GM18951 (cell line): ENCODE measurements around the gene SLC35D3.
"Not testable (repeated sequence)": the region's sequence is repeated elsewhere in the genome, so short reads cannot be mapped to it uniquely, and the experiment has no call there.

Source experiments
- POLR2A ChIP-seq: IDR thresholded peaks from 4 replicates; pipeline ENCODE4 v1.6.1; 2011; ENCODE audit warnings: mild to moderate bottlenecking; ENCODE audit not compliant: insufficient read length, insufficient read depth; ENCODE audit errors: extremely low read depth
- in situ Hi-C: fragments of 300-500 bp; cut with MboI; formaldehyde crosslinking; loops from one replicate; pipeline ENCODE4 v1.12.0; 2022; ENCODE audit warnings: low sequenced_read_pairs, mixed read lengths, inconsistent platforms; ENCODE audit not compliant: unreplicated experiment

Gene SLC35D3, protein sequence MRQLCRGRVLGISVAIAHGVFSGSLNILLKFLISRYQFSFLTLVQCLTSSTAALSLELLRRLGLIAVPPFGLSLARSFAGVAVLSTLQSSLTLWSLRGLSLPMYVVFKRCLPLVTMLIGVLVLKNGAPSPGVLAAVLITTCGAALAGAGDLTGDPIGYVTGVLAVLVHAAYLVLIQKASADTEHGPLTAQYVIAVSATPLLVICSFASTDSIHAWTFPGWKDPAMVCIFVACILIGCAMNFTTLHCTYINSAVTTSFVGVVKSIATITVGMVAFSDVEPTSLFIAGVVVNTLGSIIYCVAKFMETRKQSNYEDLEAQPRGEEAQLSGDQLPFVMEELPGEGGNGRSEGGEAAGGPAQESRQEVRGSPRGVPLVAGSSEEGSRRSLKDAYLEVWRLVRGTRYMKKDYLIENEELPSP

GRCh38 chr6:136921936-136922684 is at the start of gene SLC35D3:
TSS of gene SLC35D3 (plus strand) at chr6:136922301. CDS start at chr6:136922429, 128 bp downstream.
- no peak for TF ChIP-seq POLR2A
- in situ Hi-C loops: no loop called here

DNA sequence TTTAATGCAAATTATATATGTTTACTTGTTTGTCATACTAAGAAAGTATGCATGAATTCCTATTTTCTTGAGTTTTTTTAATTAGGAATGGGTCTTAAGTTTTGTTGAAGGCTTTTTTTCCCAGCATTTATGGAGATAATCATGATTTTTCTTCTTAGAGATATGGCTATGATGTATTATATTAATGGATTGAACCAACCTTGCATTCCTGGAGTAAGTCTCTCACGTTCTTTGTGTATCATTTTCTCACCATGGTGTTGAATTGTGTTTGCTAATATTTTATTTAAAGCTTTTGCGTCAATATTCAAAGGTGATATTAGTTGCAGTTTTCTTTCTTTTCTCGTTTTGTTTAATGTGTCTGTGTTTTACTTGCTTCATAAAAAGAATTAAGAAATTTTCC is 48.4 kb upstream of the SLC35D3 start:
- in situ Hi-C loops: no loop called here
- no peak for TF ChIP-seq POLR2A

DNA sequence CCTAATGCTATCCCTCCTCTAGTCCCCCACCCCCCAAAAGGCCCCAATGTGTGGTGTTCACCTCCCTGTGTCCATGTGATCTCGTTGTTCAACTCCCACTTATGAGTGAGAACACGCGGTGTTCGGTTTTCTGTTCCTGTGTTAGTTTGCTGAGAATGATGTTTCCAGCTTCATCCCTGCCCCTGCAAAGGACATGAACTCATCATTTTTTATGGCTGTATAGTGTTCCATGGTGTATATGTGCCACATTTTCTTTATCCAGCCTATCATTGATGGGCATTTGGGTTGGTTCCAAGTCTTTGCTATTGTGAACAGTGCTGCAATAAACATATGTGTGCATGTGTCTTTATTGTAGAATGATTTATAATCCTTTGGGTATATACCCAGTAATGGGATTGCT is 45.6 kb upstream of the SLC35D3 start:
- in situ Hi-C loops: not testable (repeated sequence)

DNA sequence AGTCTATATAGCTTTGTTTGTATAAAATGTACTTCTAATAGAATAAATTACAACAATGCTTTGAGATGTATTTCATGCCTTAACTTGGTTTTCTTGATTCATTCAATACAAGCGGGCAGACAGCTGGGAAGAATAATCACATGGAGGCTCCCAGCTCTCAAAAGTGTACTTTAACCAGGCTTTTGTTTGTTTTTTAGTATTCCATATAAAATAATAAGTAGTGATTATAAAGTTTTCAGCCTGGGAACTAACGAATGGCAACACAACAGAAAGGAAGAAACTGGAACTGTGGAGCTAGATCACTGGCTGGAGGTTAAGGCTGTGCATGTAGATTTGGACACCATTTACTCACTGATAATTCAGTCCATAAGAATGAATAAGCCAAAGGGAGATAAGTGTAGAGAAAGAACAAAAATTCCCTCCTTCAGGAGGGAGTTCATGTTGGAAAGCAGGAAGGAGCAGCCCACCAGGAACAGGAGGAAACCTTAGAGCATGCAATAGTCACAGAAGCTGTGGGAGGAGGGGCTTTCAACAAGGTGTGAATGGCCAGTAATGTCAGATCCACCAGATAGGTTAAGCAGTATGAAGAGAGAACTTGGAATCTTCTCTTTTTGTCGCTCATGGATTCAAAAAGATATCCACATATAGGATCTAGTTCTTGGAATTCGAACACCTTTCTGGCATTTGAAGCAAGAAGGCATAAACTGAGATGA is 41.2 kb upstream of the SLC35D3 start:
- in situ Hi-C loops: no loop called here
- TF ChIP-seq POLR2A: no peak

DNA sequence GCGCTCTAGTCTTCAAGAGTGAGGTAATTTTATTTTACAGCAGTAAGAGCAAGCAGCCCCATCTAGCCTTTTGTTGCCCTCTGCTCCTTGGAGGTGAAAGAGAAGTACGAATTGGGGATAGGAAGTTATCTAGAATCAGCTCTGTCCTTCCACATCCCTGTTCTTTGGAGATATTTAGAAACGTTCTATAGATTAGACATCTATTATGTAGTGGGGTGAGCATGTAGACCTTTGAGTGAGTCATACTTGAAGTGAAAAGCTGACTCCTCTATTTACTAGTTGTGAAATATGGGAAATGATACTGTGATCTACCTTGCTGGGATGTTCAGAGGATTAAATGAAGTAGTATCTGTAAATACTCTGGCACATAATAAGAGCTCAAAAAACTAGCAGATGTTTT is 36.0 kb upstream of the SLC35D3 start:
- TF ChIP-seq POLR2A: no peak
- in situ Hi-C loops: no loop called here

DNA sequence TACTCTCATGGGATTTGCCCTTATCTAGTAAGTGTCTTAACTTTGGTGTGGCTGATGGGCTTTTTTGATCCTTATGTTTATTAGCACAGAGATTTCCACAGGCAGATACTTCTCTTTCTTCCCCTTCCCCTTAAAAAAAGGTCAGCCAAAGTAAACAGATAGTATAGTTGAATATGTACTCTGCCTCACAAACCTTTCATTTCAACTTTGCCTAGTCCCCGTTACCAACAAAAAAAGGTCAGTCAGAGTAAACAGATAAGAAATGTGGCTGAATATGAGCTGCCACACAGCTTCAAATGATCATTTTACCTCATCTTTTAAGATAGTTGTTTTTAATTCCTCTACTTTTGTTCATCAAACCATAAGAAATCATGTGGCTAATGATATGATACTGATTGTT is 34.1 kb upstream of the SLC35D3 start:
- in situ Hi-C loops: no loop called here
- TF ChIP-seq POLR2A: no peak

DNA sequence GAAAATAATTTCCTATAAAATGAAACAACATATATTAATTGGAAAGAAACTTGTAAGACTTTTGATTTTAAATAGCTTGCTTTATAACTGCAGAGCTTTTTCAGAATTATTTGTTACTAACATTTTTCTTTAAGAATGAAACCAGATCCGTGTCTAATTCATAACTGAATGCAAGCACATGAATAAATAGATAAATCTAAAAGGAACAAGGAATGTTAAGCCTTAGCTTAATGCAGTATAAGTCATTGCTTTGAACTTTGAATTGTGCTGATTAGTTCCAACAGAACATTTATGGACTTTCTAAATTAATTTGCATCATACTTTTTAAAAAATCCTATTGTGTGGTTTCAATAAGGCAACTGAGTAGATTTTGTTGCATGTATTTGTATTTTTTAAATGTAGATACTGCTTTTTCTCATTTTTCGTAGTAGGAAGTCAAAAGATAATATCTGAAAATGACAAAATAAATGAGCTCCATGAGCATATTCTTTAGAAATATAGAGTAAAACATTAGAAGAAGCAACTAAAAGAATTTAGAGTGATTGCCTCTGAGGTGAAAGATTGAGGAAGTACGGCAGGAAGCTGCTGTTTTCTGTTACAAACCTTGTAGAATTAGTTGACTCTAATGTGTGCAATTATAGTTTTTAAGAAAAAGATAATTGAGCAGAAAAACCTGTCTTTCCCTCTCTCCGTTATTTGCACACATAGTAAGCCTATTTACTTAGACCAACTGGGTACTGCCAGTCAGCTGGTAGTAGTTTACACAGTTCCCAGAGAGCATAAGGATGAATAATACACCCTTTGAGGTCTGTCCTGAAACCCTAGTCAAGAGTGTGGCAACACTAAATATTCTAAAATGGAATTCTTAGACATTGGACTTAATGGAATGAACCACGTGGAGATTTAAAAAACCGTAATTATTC is 32.6 kb upstream of the SLC35D3 start:
- no peak for TF ChIP-seq POLR2A
- in situ Hi-C loops: no loop called here

GRCh38 chr6:136890194-136890839 is 31.8 kb upstream of the SLC35D3 start:
- in situ Hi-C loops: no loop called here
- no peak for TF ChIP-seq POLR2A

DNA sequence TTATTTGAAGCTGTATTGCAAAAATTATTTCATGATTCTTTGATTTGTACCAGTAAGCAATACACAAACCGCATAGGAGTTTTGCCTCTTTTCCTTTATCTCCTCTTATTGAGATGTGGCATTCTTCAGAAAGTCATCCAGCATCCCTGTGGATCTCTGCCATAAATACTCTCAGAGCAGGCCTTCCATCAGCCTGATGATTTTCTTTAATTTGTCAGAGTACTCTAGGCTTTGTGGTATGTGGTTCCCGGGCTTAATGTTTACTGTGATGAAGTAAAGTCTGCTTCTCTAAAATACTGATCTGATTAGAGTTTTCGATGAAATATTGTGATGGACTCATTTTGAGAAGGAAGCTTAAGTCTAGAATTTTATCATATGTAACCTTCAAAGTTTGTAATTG is 31.1 kb upstream of the SLC35D3 start:
- no peak for TF ChIP-seq POLR2A

GRCh38 chr6:136893187-136893586 is 28.9 kb upstream of the SLC35D3 start:
- no peak for TF ChIP-seq POLR2A
- in situ Hi-C loops: no loop called here

More for the DNA sequence above, 31.1 kb upstream of the SLC35D3 start:
- in situ Hi-C loops: no loop called here

DNA sequence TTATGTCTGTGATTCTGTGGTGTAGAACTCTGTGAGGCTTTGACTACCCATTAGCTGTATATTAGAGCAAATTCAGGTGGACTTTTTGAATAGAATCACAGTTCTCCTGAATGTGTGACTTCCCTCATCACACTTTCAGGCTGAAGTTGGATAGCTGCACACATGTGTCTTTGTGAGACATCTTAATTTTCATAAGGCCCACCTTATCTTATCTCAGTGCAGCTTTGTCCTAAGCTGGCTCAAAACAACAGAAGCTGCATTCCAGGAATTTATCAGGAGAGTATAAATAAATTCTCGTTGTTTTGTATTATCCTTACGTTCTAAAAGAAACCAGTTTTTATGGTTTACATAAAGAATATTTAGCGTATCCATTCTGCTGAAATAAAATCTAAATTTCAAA is 26.2 kb upstream of the SLC35D3 start:
- in situ Hi-C loops: no loop called here

GRCh38 chr6:136897071-136897470 is 25.0 kb upstream of the SLC35D3 start:
- no peak for TF ChIP-seq POLR2A
- in situ Hi-C loops: no loop called here

More for the DNA sequence above, 26.2 kb upstream of the SLC35D3 start:
- no peak for TF ChIP-seq POLR2A
